ENCODE data around the gene PLEK2.
"Not testable (repeated sequence)": the region's sequence is repeated elsewhere in the genome, so short reads cannot be mapped to it uniquely, and the experiment has no call there.

PLEK2 gene, protein sequence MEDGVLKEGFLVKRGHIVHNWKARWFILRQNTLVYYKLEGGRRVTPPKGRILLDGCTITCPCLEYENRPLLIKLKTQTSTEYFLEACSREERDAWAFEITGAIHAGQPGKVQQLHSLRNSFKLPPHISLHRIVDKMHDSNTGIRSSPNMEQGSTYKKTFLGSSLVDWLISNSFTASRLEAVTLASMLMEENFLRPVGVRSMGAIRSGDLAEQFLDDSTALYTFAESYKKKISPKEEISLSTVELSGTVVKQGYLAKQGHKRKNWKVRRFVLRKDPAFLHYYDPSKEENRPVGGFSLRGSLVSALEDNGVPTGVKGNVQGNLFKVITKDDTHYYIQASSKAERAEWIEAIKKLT
- 0.24 to 9.0 reads per million in 2 donors for total RNA-seq

DNA sequence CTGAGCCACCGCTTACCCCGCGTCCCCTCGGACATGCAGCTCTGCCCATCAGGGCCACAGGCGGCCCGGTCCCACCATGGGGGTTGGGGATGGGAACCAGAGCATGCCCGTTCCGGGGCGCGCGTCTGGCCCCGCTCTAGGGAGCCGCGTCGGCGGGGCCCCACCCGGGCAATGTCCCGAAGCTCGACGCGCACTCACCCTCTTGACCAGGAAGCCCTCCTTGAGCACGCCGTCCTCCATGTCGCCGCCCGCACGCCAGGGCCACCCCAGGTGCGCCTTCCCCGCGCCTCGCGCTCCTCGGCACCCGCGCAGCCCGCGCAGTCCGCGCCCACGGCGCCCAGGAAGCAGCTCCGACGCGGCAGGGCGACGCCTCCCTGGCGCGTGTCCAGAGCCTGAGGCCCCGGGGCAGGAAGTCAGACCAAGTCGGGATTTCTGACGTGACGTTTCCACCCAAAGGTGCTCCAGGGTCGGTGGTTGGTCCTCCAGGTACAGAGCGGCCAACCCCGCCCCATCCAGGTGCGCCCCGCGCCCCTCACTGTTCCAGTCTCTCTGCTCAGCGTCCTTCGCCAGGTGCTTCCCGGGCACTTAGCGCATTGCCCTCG, at the start of gene PLEK2:
PLEK2 (minus strand) TSS at position 346 of the 602 bp plus-strand sequence; CDS start at position 240, 106 bp downstream.
- peak; percentile 28 for DNase-seq

DNA sequence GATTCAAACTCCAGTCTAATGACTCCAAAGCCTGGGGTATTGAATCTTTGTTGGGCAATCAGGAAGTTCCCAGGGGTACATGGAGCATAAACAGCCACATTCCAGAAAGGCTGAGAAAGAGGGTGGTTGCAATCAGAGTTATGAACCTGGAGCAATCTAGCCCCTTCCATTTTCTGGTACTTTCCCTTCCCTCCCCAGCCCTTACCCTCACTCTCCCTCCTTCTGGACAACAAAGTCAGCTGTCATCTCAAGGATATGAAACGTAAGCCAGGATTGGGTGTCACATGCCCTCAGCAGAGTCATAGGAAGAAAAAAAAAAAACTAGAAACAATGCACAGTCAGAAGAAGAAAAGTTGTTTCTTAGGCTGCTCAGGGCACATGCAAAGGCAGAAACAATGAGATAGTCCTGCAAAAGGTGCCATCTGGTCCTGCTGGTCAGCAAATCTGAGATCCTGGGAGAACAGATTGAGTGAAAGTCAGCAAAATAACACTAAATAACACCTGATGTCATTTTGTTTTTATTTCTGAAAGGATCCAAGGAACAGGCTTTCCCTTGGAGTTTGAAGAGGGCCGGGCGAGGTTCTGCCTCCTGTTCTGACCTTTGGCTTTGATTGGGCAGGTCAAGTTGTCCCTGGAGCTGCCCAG, 49.5 kb upstream of the PLEK2 start:
- DNase-seq, result no peak

DNA sequence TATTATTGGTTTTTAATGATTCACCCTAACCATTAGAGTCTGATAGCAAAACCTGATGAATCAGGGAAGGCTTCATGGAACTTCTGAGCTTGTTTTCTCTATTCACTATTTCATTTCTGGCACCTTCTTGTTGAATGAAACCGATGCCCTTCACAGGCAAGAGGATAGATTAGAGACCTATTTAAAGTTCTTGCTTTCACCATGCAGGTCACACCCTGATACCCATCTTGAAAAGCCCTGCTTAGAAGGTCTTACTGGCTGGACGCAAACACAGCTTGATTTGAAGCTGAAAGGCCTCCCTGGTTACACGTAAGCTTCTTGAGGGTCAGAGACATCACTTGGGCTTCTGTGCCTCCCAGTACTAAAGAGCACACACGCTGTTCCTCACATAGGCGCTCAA, 47.4 kb upstream of the PLEK2 start:
- no peak for DNase-seq

DNA sequence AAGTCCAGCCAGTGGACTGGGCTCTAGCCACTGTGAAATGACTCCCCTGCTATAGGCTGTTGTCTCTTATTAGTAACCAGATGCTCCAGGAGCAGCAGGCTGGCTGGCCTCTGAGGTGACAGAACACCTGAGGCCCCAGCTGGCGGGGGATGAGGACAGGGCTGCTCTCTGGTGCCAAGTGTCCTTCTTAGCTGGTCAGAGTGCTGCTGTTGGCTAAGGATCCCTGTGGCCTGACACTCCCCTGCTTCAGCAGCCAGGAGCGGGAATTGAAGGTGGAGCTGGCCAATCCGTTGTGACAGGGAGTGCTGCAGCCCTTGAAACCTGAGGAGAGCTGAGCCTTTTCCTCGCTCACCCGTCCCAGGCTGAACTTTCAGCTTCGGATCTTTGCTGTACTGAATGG, 45.8 kb upstream of the PLEK2 start:
- DNase-seq, result no peak

DNA sequence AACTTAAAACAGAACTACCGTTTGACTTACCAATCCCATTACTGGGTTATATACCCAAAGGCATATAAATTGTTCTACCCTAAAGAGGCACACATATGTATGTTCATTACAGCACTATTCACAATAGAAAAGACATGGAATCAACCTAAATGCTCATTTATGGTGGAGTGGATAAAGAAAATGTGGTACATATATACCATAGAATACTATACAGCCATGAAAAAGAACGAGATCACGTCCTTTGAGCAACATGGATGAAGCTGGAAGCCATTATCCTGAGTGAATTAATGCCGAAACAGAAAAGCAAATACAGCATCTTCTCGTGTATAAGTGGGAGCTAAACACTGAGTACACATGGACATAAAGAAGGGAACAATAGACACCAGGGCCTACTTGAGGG, 44.8 kb upstream of the PLEK2 start:
- no peak for DNase-seq

DNA sequence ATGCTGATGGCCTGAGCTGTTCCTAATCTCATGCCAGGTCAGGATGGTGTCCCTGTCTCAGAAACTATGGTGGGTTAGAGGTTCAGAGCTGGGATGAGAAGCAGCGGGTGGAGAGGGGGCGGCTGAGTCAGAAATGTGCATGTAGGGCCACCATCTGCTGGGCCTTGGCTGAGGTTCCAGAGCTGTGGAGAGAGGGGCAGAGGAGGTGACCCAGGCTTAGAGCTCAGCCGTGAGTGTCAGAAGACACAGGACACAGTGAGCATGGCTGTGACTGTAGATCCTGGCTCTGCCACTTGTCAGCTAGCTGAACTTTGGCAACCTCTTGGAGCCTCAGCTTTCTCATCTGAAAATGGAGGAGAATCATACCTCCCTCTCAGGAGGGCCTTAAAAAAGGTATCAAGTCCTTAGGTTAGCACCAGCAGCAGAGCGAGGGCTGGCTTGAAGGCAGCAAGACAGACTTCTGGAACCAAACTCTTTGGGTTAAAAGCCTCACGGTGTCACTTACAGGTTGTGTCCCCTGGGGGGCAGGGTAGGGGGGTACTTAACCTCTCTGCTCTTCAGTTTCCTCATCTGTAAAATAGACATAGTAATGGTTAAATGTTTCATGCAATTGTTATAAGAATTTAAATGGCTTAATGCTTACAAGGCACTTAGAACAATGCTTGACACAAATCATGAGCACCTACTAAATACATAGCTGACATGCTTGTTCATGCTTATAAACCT, 41.8 kb upstream of the PLEK2 start:
- DNase-seq, result no peak

DNA sequence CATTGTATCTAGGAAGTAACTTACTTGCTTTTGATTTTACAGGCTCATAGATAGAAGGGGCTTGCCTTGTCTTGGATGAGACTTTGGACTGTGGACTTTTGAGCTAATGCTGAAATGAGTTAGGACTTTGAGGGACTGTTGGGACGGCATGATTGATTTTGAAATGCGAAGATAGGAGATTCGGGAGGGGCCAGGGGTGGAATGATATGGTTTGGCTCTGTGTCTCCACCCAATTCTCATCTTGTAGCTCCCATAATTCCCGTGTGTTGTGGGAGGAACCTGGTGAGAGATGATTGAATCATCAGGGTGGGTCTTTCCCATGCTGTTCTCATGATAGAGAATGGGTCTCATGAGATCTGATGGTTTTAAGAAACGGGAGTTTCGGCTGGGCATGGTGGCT, 39.7 kb upstream of the PLEK2 start:
- DNase-seq, result not testable (repeated sequence)

DNA sequence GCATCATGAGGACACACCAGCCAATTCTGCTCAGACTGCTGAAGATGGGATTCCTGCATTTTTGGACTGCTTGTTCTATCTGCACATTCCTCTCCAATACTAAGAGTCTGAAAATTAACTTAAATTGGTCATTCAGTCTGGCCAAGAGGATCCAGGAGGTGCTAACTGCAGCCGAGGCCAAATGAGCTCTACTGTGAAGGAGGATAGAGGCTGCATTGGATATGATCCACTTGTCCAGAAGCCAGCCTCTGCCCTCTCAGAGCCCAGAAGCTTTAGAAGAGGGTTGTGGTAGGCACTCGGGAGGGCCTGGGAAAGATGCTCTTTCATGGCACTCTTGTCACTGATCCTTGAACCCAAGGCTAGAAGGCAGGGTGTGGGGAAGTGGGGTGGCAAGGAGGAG, 37.1 kb upstream of the PLEK2 start:
- DNase-seq, result no peak

DNA sequence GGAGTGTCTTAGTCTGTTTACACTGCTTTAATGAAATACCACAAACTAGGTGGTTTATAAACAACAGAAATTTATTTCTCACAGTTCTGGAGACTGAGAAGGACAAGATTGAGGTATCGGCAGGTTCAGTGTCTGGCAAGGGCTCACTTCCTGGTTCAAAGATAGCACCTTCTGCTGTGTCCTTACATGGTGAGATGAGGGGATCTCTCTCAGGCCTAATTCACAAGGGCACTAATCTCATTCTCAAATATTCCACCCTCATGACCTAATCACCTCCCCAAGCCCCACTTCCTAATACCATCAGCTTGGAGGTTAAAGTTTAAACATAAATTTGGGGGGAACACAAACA, 35.0 kb upstream of the PLEK2 start:
- no peak for DNase-seq

DNA sequence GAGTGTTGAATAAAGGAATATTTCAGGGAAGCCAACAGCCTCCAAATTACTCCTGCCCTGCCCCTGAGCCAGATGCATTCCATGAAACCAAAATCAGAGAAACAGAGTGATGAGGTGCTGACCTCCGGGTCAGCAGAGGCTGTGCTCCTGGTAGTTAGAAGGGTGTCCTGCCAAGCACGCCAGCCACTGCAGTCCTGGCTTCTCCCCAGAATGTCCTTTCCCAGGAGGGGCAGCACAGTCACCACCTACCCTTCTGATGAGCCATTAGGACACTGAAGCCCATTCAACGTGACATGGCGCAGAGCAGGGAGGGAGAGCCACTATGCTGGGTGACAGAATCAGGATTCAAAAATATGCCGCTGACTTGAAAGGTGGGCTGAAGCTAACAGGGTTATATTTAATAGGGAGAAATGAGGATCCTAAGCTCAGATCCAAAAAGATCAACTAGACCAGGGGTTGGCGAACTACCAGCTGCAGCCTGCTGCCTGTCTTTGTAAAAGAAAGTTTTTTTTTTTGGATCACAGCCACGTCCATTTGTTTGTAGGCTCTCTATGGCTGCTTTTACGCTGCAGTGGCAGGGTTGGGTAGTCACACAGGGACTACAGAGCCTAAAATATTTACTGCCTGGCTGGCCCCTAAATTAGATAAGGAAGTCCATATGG, 34.5 kb upstream of the PLEK2 start:
- DNase-seq, result no peak

DNA sequence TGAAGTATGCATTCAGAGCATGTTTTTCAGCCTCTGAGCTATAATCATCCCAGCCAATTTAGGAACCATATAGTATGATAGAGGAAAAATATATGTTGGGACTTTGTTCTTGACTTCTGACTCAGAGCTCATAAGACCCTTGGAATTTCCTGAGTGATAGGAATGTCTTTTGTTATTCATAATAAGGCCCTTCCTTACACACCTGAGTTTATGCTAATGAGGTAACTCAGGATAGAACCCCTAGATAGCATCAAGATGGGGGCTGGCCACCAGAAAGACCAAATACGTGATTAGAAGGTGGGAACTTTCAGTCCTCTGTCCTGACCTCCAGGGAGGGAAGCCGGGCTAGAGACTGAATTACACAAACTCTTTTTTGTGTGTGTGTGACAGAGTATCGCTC, 32.4 kb upstream of the PLEK2 start:
- DNase-seq, result no peak

DNA sequence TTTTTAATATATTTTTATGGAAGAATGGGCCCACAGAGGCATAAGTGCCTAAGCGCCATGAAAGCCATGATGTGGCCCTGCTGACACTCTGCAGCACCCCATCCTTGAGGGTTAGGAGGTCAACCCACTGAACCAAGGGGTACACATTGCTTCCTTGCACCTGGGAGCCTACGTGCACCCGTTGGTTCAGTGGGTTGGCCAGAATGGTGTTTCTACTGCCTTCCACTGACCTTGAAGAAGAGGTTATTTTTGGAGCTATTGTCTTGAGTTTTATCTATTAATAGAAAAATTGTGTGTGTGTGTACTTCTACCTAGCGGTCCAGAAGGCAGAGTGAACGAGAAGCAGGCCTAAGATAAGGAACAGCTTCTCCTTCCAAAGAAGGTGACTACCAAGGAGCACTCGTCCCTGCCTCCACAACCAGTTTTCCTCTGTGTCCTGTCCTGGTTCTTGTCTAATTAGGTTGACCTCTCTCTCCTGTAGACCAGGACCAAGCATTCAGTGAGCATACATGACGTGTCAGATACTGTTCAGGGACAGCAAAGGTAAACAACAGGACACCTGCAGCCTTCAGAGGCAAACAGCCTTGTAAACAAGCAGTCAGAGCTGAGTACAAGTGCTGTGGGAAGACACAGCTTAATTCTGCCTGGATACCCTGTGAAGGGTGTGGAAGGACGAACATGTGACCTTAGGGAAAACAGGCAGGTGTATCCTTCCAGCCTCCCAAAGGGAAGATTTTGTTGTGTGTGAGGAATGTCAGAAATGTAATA, 30.4 kb upstream of the PLEK2 start:
- DNase-seq, result no peak

DNA sequence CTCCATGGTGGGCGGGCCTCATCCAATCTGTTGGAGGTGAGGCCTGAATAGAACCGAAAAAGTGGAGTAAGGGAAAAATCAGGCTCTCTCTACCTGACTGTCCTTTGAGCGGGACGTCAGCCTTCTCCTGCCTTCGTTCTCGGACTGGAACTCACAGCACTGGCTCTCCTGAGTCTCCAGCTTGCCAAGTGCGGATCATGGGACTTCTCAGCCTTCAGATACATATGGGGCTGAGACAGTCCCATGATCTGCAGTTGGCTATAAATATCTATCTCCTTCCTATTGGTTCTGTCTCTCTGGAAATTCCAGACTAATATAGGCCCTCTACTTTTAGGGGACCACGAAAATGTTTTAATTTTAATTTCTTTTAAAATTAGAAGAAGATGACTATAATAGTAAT, 29.7 kb upstream of the PLEK2 start:
- no peak for DNase-seq

DNA sequence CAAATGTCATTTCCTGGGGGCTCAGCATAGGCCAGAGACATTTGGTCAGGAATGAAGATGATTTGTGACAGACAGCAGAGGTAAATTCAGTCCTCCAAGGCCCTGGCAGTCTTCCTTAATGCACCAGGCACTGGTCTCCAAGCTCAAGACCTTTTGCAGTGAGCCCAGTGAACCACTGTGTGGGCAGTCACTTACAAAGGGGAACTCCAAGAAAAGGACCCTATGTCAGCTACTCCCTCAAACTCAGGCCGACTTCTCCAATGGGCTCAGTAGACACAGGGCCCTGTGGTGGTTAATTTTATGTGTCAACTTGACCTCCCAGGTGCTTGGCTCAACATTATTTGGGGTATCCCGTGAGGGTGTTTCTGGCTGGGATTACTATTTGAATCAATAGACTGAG, 29.3 kb upstream of the PLEK2 start:
- DNase-seq, result no peak

DNA sequence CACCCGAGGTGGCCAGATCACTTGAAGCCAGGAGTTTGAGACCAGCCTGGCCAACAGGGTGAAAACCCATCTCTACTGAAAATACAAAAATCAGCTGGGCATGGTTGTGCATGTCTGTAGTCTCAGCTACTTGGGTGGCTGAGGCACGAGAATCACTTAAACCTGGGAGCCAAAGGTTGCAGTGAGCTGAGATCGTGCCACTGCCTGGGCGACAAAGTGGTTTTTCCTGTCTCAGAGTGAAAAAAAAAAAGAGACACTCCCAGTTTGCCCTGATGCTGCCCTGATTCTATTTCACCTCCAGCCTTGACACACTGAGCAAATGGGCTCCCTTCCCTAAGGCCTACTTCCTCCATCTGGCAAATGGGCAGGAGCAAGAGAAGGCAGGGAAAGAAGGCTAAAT, 28.5 kb upstream of the PLEK2 start:
- DNase-seq, result no peak

DNA sequence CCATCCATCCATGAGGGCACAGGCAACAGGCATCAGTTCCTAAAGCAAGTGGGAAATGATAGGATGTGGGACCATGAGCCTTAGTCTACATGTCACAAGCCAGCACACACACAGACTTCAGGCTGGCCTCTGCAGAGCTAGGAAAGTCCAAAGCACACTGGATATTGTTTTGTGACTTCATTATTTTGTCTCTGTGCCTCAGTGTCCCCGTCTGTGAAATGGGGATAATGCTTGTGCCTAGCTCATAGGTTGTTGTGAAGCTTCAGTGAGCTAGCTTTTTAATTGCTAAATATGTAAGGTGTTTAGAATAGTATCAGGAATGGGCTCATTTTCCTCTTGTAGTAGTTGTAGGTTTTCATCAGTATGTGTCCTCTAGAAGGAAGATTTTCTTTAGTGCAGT, 27.0 kb upstream of the PLEK2 start:
- DNase-seq, result no peak

DNA sequence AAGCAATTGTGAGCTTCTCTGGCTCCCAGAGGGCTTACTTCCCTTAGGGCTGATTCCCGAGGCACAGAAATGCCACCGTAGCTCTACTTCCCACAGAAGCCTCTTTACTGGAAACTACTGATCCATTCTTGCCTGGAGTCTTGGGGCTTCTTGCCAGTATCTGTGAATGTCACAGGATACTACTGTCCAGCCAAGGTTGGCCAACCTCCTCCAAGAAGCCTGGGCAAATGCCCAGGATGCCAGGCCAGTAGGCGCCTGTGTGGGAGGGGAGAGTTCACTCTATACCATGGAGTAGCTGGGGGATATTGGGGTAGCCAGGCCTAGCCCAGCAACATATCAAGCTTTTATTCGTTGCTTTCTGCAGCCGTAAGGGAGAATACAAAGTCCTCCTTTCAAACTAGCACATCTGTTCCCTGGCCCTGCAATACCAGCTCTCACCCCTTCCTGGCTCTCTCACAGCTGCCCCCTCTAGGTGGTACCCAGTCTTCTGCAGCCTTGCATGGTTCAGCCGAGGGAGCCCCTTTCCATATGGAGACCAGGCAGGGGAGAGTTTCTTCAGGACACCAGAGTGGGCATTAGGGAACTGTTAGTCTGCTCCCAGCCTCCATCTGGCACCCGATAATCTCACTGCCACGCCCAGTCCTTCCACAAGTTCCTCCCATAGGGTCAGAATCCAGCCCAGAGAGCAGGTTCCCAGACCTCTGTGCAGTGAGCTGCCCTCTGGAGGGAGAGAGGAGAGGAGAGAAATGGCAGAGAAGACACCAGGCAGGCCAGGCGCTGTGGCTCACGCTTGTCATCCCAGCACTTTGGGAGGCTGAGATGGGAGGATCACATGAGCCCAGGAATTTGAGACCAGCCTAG, 24.3 kb upstream of the PLEK2 start:
- DNase-seq, result no peak

DNA sequence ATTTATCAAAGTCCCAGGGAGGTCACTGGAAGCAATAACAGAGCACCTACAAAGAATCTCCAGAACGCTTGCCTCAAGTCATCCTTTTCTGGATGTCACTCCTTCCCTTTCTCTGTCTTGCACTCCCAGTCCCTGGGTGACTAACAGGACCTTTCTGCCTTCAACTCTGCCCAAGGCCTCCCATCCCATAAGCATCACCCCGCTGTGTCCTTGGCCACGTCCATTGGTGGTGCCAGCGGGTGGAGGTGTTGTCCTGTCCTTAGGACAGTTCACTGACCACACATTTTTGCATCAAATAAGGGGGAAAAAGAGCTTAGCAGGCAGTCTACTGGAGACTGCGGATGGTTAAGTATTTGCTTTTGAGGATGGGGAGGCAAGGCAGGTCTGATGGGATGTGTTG, 23.6 kb upstream of the PLEK2 start:
- no peak for DNase-seq

DNA sequence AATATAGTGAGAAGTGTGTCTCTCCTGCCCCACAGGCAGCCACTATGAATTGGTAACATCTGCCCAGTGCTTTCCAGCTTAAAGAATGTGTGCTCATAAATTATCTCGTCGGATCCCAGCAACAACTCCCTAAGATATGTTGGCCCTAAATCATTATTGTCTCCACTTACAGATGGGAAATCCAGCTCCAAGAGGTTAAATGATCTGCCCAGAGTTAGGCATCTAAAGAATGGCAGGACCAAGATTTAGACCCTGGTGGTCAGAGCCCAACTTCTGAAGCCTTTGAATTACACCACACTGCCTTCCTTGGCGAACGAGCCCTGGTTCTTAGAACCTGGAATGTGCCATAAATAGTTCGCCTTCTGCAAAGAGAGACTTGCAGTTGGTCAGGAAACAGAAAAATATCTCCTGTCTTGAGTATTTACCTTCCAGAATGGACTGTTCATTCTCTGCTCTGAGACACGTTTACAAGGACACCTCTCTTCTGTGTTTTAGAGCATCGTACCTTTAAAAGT, 20.1 kb upstream of the PLEK2 start:
- no peak for DNase-seq

DNA sequence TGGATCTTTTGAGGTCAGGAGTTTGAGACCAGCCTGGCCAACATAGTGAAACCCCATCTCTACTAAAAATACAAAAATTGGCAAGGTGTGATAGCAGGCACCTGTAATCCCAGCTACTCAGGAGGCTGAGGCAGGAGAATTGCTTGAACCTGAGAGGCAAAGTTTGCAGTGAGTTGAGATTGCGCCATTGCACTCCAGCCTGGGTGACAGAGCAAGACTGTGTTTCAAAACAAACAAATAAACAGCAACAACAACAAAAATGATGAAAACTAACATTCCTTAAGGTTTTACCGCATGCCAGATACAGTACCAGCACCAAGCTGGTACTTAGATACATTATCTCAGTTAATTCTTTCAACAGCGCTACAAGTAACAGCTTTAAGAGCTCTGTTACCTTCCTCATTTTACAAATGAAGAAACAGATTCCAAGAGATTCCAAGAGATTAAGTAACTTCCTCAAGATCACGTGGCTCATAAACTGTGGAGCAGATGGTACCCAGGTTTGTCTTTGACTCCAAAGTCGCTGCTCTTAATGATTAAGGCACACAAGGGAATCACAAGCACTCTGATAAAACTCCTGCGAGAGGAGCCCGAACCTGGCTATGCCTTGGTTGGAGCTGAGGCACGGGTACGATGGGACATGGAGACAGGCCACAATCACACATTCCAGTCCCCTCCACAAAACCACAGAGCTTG, 17.7 kb upstream of the PLEK2 start:
- no peak for DNase-seq
